Measurements from ENCODE around the gene SKIDA1.

- no peak for TF ChIP-seq CTCF (tag by site-specific recombination; IDR thresholded peaks at IDR 0.05)
- no peak for TF ChIP-seq ZNF239 (tag by site-specific recombination; IDR thresholded peaks at IDR 0.05)
- no peak for TF ChIP-seq ZNF248 (tag by site-specific recombination; IDR thresholded peaks at IDR 0.05)
- TF ChIP-seq ZNF266 (tag by site-specific recombination; IDR thresholded peaks at IDR 0.05; ENCODE audit: low read depth): no peak
- TF ChIP-seq SP7 (tag by site-specific recombination; IDR thresholded peaks at IDR 0.05): no peak
- TF ChIP-seq ZNF704 (tag by site-specific recombination; IDR thresholded peaks at IDR 0.05): no peak
- TF ChIP-seq SETDB1 (IDR thresholded peaks at IDR 0.05; ENCODE audit: insufficient read length, low read length): no peak
- no peak for TF ChIP-seq MZF1 (tag by site-specific recombination; IDR thresholded peaks at IDR 0.05; ENCODE audit: borderline replicate concordance)
- TF ChIP-seq ZIC2 (tag by site-specific recombination; IDR thresholded peaks at IDR 0.05): no peak
- no peak for TF ChIP-seq REST (tag by site-specific recombination; IDR thresholded peaks at IDR 0.05)
- no peak for TF ChIP-seq SP2 (tag by site-specific recombination; IDR thresholded peaks at IDR 0.05)
These were observed 3.0 kb upstream of the SKIDA1 start for GRCh38 chr10:21528236-21529031.
